ENCODE data around the gene MOCS3.

MOCS3 gene

DNA sequence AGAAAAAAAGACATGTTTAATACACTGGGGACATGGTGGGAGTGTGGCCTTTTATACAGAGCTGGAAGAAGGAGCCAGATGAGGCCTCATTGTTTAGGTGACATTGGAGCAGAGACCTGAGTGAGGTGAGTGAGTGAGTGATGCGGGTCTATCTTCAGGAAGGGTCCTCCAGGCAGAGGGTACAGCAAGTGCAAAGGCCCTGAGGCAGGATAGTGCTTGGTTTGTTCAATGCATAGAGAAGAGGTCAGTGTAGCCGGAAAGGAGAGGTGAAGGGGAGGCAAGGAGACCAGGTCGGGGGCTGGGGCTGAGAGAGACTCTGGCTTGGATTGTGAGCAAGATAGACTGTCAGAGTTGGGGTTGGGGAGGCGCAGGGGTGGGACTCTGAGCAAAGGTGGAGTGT lies 40.7 kb downstream of the MOCS3 start:
- DNase-seq (ENCODE audit: extremely low spot score), result no peak
- no peak for TF ChIP-seq CTCF (IDR thresholded peaks at IDR 0.05; ENCODE audit: control extremely low read depth, extremely low read depth, low read depth, missing control alignments)
- POLR2A ChIA-PET, result no interaction called here
- CTCF ChIA-PET, result interaction anchor here (1.0 to 4.1 kb wide), 2 partner anchors 12 to 18 kb away, joined by 3 to 28 read pairs; no protein-coding TSS in a partner anchor

DNA sequence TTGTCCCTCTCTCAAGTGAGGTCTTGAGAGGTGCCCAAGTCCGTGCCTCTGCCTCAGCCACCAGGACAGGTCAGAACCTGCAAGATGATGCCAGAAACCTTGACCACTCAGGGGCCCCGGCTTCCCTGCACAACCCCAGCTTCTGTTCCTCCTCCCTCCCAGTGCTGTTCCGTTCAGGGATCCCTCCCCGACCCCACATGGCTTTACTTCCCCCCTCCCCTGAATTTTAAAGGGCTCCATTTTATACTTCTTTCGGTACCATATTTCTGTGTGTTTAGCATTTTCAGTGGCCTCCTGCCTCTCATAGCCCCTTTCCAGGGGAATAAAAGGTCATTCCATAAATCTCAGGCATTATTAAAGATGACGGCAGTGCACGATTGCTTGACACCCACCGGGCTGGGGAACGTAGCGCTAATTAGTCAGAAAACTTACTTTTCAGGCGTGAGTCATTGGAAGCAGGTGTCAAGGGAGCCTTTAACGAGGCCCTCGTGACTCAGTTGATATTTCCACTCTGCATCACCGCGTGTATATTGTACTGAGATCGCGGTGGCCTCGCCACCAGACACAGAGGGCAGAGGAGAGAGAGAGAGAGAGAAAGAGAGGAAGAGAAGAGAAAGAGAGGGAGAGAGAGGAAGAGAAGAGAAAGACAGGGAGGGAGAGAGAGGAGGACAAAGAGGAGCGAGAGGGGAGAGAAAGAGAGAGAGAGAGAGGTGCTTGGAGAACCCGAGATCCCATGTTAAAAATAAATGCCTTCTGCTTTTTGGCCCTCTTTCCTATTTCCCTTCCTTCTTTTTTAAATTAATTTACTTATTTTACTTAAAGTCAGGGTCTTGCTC lies 43.0 kb downstream of the MOCS3 start:
- POLR2A ChIA-PET, result no interaction called here
- DNase-seq (ENCODE audit: extremely low spot score), result no peak
- CTCF ChIA-PET, result interaction anchor here (2.1 kb wide), 1 partner anchor 14 kb away, joined by 7 read pairs; no protein-coding TSS in a partner anchor
- no peak for TF ChIP-seq CTCF (IDR thresholded peaks at IDR 0.05; ENCODE audit: control extremely low read depth, extremely low read depth, low read depth, missing control alignments)

DNA sequence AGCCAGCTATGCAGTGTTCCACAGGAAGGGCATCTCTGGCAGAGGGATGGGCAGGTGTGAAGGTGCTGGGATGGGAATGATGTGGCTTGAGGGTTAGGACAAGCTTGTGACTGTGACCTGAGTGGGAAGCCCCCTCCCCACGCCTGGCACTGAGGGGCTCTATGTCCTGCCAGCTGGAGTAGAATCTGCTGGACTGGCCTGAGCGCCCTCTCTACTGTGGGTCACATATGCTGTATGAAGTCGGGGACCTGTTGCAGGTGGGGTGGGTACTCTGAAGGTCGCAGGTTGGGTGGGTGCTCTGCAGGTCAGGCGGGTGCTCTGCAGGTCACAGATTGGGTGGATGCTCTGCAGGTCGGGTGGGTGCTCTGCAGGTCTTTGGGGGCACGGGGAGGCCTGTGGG lies 44.0 kb downstream of the MOCS3 start:
- TF ChIP-seq CTCF (IDR thresholded peaks at IDR 0.05; ENCODE audit: control extremely low read depth, extremely low read depth, low read depth, missing control alignments), result no peak
- DNase-seq (ENCODE audit: extremely low spot score), result no peak
- CTCF ChIA-PET, result interaction anchor here (2.1 kb wide), 1 partner anchor 13 kb away, joined by 7 read pairs; no protein-coding TSS in a partner anchor
- POLR2A ChIA-PET, result no interaction called here

GRCh38 chr20:51003753-51004152 lies 45.1 kb downstream of the MOCS3 start:
- ChIA-PET CTCF (interaction anchor here (1.4 kb wide), 1 partner anchor 16 kb away, joined by 3 read pairs; no protein-coding TSS in a partner anchor), POLR2A (no interaction called here)
- TF ChIP-seq CTCF (IDR thresholded peaks at IDR 0.05; ENCODE audit: control extremely low read depth, extremely low read depth, low read depth, missing control alignments), result no peak
- DNase-seq (ENCODE audit: extremely low spot score), result no peak

DNA sequence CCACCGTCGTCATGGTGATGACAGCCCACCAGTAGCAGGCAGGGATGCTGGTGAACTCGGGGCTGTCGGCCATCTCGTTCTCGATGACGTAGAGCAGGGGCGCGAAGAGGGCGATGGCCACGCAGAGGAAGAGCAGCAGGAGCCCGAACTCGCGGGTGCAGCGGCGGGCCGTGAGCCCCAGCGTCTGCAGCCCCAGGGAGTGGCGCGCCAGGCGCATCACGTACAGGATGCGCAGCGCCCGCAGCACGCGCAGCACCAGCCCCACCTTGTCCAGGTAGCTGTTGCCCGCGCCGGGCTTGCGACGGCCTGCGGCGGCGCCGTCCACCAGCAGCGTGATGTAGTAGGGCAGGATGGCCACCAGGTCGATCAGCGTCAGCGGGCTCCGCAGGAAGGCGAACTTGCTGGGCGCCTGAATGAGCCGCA lies 45.7 kb downstream of the MOCS3 start:
- ChIA-PET CTCF (interaction anchor here (1.4 kb wide), 1 partner anchor 17 kb away, joined by 3 read pairs; no protein-coding TSS in a partner anchor), POLR2A (no interaction called here)
- TF ChIP-seq CTCF (IDR thresholded peaks at IDR 0.05; ENCODE audit: control extremely low read depth, extremely low read depth, low read depth, missing control alignments), result no peak

DNA sequence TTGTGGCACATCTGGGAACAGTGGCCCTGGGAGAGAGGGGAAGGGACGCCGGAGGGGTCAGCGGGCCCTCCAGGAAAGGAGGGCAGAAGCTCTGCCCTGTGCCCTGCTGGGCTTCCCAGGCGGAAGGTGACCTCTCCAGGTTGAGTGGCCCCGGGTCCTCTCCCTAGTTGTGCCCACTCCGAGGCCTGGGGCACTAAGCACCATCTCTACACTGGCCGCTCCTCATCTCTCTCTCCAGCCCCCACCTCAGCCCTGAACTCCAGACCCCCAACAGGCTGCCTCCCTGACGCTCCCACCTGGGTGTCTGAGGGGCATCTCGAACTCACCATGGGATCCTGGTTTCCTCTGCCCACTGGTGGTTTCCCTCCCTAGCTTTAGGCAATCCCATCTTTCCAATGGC lies 46.2 kb downstream of the MOCS3 start:
- CTCF ChIA-PET, result no interaction called here

More for the DNA sequence above, 45.7 kb downstream of the MOCS3 start:
- DNase-seq (ENCODE audit: extremely low spot score), result no peak

More for the DNA sequence above, 46.2 kb downstream of the MOCS3 start:
- POLR2A ChIA-PET, result no interaction called here
- no peak for TF ChIP-seq CTCF (IDR thresholded peaks at IDR 0.05; ENCODE audit: control extremely low read depth, extremely low read depth, low read depth, missing control alignments)
- DNase-seq (ENCODE audit: extremely low spot score), result no peak
